GM06990 (cell line): Measurements from ENCODE around the gene CD300C.
A peak's percentile ranks its signal among the peaks of the same experiment; 100 is the strongest.

Experiments
- DNase-seq: peaks from one replicate; pipeline ENCODE4 v3.0.0-alpha.2; 2011; ENCODE audit not compliant: insufficient read length; ENCODE audit errors: extremely low read depth
- H3K27me3 ChIP-seq: replicated peaks from 2 replicates; pipeline ENCODE4 v1.6.0; 2011; ENCODE audit warnings: low read length; ENCODE audit not compliant: control insufficient read depth, insufficient read depth
- H3K36me3 ChIP-seq: 2 replicates; pipeline ENCODE4 v1.5.1; 2011; ENCODE audit warnings: low read length; ENCODE audit not compliant: control insufficient read depth, insufficient read depth
- H3K4me3 ChIP-seq: replicated peaks from 2 replicates; pipeline ENCODE4 v1.5.1; 2011; ENCODE audit warnings: low read depth, mild to moderate bottlenecking, control low read depth, low read length
- TF ChIP-seq, protein P1 (sequence below): IDR thresholded peaks from 2 replicates; pipeline ENCODE4 v1.5.1; 2011; ENCODE audit warnings: low read length, control low read depth, mild to moderate bottlenecking, inconsistent platforms; ENCODE audit not compliant: insufficient read depth, poor library complexity, severe bottlenecking

The CD300C gene

DNA sequence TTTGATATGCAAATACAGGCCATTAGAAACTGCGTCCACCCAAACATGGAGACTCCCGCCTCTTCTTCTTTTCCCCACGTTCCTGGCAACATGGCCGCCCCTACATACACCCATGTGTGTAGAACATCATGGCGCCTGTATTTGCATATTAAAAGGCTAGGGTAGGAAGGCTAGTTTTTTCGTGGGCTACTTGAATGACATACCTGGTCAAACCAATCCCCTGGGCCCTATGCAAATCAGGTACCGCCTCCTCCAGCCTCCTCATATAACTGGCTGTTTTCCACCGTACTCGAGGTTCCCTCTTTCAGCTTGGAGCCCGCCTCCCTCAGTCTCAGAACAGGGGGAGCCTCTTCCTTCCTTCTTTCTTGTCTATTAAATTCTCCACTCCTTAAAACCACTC is 13.8 kb downstream of the CD300C start:
- Histone ChIP-seq H3K27me3 (no peaks in the 10 kb centered on the region), H3K36me3 (no peaks in the 10 kb centered on the region), H3K4me3 (no peak overlapping the region)
- TF ChIP-seq, protein P1, sequence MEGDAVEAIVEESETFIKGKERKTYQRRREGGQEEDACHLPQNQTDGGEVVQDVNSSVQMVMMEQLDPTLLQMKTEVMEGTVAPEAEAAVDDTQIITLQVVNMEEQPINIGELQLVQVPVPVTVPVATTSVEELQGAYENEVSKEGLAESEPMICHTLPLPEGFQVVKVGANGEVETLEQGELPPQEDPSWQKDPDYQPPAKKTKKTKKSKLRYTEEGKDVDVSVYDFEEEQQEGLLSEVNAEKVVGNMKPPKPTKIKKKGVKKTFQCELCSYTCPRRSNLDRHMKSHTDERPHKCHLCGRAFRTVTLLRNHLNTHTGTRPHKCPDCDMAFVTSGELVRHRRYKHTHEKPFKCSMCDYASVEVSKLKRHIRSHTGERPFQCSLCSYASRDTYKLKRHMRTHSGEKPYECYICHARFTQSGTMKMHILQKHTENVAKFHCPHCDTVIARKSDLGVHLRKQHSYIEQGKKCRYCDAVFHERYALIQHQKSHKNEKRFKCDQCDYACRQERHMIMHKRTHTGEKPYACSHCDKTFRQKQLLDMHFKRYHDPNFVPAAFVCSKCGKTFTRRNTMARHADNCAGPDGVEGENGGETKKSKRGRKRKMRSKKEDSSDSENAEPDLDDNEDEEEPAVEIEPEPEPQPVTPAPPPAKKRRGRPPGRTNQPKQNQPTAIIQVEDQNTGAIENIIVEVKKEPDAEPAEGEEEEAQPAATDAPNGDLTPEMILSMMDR: no peak
- no peak for DNase-seq

DNA sequence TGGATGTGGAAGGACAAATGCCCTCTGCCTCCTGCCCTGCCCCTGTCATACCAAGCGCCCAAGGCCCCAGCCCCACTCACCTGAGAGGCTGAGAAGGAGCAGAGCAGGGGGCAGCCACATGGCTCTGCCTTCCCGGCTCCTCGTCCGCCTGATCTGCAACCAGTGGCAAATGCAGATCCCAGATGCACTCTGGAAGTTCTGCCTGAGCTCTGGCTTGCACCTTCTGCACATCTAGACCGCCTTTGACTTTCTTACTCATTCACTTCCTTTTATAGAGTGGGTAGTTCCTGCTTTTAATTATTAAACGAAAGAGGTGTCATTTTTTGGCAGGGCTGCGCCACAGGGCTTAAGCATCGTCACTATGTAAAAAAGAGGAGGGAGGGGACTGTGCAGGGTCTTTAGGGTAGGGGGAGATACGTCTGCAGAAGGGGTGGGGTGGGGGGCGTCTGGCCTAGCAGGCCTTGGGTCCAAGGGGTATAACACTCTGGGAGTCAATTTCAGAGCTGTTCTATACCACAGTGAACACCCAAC is 14.6 kb downstream of the CD300C start, which contains the start of gene CD300LB:
TSS of gene CD300LB (minus strand) at position 245 of the 531 bp plus-strand sequence. CDS start at position 120, 125 bp downstream.
- TF ChIP-seq, protein P1: no peak
- H3K4me3 ChIP-seq: no peak within 1 kb of the TSS
- DNase-seq: no peak
- H3K27me3 ChIP-seq: no peaks in the 10 kb centered on the region
- H3K36me3 ChIP-seq: no peaks in the 10 kb centered on the region

DNA sequence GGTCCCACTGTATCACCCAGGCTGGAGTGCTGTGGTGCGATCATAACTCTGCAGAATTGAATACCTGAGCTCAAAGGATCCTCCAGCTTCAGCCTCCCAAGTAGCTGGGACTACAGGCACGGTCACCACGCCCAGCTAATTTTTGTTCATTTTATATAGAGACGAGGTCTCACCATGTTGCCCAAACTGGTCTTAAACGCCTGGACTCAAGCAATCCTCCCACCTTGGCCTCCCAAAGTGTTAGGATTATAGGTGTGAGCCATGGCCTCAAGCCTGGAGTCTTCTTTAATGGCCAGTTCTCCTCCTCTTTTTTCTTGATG is 15.1 kb downstream of the CD300C start:
- H3K27me3 ChIP-seq: no peaks in the 10 kb centered on the region
- H3K36me3 ChIP-seq: no peaks in the 10 kb centered on the region
- no peak overlapping the region for H3K4me3 ChIP-seq
- TF ChIP-seq, protein P1: no peak
- no peak for DNase-seq

DNA sequence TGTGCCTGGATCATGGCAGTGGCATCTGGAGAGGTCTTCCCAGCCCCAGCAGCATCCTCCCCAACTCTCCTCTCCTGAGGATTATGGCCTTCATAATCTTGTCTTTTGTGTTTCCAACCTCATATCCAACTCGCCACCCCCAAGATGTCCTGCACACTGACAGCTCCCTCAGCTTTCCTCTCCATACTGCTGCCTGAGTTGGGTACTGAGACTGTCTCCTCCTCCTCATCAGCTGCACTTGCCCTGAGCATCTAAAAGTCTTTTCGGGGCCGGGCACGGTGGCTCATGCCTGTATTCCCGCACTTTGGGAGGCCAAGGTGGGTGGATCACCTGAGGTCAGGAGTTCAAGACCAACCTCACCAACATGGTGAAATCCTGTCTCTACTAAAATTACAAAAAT is 16.7 kb downstream of the CD300C start:
- no peak for DNase-seq
- Histone ChIP-seq H3K36me3 (no peaks in the 10 kb centered on the region), H3K4me3 (no peak overlapping the region), H3K27me3 (no peaks in the 10 kb centered on the region)
- TF ChIP-seq, protein P1: no peak

DNA sequence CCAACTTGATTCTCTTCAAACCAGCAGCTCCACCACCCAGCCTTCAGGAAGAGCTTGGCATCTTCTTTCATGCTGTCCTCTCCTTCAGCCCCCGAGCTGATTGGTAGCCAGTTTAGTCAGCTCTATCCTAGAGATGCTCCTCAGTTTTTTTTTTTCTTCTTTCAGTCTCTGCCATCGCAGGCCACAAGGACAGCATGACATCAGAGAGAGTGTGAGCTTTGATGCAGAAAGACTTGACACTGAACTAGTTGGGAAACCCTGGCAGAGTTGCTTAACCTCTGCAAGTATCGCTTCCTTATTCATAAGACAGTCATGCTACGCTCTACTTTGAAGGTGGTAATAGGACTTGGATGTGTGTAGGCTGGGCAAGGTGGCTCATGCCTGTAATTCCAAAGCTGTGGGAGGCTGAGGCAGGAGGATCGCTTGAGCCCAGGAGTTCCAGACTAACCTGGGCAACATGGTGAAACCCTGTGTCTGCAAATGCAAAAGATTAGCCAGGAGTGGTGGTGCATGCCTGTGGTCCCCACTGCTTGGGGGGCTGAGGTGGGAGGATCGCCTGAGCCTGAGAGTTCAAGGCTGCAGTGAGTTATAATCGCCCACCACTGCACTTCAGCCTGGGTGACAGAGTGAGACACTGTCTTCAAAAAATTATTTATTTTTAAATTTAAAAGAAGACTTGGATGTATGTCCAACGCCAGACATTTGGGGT is 17.3 kb downstream of the CD300C start:
- no peak overlapping the region for H3K4me3 ChIP-seq
- peak; percentile 46 for DNase-seq
- TF ChIP-seq, protein P1: no peak
- no peaks in the 10 kb centered on the region for H3K36me3 ChIP-seq
- H3K27me3 ChIP-seq: no peaks in the 10 kb centered on the region
